ENCODE data around the gene RAPGEF6.

RAPGEF6 gene

GRCh38 chr5:131536850-131537448 lies 98.1 kb downstream of the RAPGEF6 start:
- DNase-seq: no peak

- no peak for DNase-seq
Observed at GRCh38 chr5:131536211-131536826, 98.7 kb downstream of the RAPGEF6 start.

- DNase-seq: no peak
Observed at GRCh38 chr5:131534974-131535373, 100.1 kb downstream of the RAPGEF6 start.

- no peak for DNase-seq
Observed at GRCh38 chr5:131533836-131534235, 101.2 kb downstream of the RAPGEF6 start.

- DNase-seq: no peak
Observed at GRCh38 chr5:131532031-131532640, 102.9 kb downstream of the RAPGEF6 start.

- no peak for DNase-seq
Observed at GRCh38 chr5:131530706-131531331, 104.2 kb downstream of the RAPGEF6 start.

GRCh38 chr5:131528682-131529081 lies 106.3 kb downstream of the RAPGEF6 start:
- no peak for DNase-seq

- no peak for DNase-seq
Observed at GRCh38 chr5:131525805-131526204, 109.2 kb downstream of the RAPGEF6 start.

- no peak for DNase-seq
Observed at GRCh38 chr5:131524431-131524830, 110.6 kb downstream of the RAPGEF6 start.

- DNase-seq: no peak
Observed at GRCh38 chr5:131523500-131524185, 111.4 kb downstream of the RAPGEF6 start.

GRCh38 chr5:131521252-131521651 lies 113.8 kb downstream of the RAPGEF6 start:
- DNase-seq: no peak

GRCh38 chr5:131515348-131515747 lies 119.7 kb downstream of the RAPGEF6 start:
- DNase-seq: no peak

- DNase-seq: no peak
Observed at GRCh38 chr5:131514316-131515283, 120.4 kb downstream of the RAPGEF6 start.

- no peak for DNase-seq
Observed at GRCh38 chr5:131513780-131514179, 121.2 kb downstream of the RAPGEF6 start.

GRCh38 chr5:131511934-131512333 lies 123.1 kb downstream of the RAPGEF6 start:
- DNase-seq: no peak

GRCh38 chr5:131509801-131510200 lies 125.2 kb downstream of the RAPGEF6 start:
- no peak for DNase-seq

GRCh38 chr5:131505237-131505908 lies 129.7 kb downstream of the RAPGEF6 start:
- no peak for DNase-seq

- no peak for DNase-seq
Observed at GRCh38 chr5:131496400-131496713, 138.7 kb downstream of the RAPGEF6 start.

GRCh38 chr5:131495536-131496399 lies 139.3 kb downstream of the RAPGEF6 start:
- DNase-seq: no peak

GRCh38 chr5:131491749-131492148 lies 143.3 kb downstream of the RAPGEF6 start:
- no peak for DNase-seq

- no peak for DNase-seq
Observed at GRCh38 chr5:131488463-131488862, 146.6 kb downstream of the RAPGEF6 start.

Measured in NCI-H526 (cell line).